Type B pancreatic cell (in vitro differentiated cells): ENCODE results near the gene GABPB2. TPM values are rescaled to one million over a fixed set of nuclear protein-coding genes. Genes with fewer than 3 reads are reported as not detected.

ENCODE experiments used
- DNase-seq: peaks from one replicate; pipeline ENCODE4 v3.0.0; 2021; ENCODE audit warnings: mixed read lengths; ENCODE audit not compliant: unreplicated experiment; ENCODE audit errors: extremely low spot score
- H3K27ac Mint-ChIP-seq: 2 replicates; pipeline ENCODE4 v1.8.0; 2021; ENCODE audit warnings: mild to moderate bottlenecking, mixed read lengths
- H3K27me3 Mint-ChIP-seq: 2 replicates; pipeline ENCODE4 v1.8.0; 2021; ENCODE audit warnings: mixed read lengths
- H3K36me3 Mint-ChIP-seq: 2 replicates; pipeline ENCODE4 v1.8.0; 2021; ENCODE audit warnings: mixed read lengths
- H3K4me1 Mint-ChIP-seq: one replicate; pipeline ENCODE4 v1.8.0; 2021; ENCODE audit warnings: mixed read lengths; ENCODE audit not compliant: unreplicated experiment
- H3K4me3 Mint-ChIP-seq: 2 replicates; pipeline ENCODE4 v1.8.0; 2021; ENCODE audit warnings: mild to moderate bottlenecking, mixed read lengths
- H3K9me3 Mint-ChIP-seq: 2 replicates; pipeline ENCODE4 v1.8.0; 2021; ENCODE audit warnings: mixed read lengths
- total RNA-seq: library from RNA; stranded (reverse); gene quantifications from 2 replicates; pipeline ENCODE4 v1.2.1, GENCODE V29; 2021; ENCODE audit warnings: low replicate concordance
- TF ChIP-seq, protein P1 (sequence below): fragments of 200-600 bp; sonication (generic); conservative IDR thresholded peaks from 2 replicates; pipeline ENCODE4 v1.5.0; 2021; ENCODE audit warnings: antibody characterized with exemption, mild to moderate bottlenecking

Gene GABPB2
- total RNA-seq, 1 donor from 2014 or later, result 13.6 TPM

DNA sequence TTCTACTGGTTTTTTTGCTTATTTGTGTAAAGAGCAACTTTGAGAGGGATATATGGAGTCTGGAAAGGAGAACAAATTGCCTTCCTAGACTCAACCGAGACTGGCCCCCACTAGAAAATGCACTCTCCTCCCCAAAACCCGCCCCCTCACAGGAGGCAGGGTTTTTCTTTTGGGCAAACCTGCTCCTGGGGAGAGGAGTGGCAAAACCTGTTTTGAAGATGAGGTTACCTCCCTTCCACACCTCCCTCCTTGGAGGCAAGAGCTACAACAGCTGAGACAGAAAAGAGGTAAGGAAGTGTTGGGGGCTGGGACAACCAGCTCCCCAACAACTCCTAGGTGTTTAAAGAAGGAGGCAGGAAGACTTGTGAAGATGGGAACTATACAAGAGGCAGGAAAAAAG lies 34.2 kb upstream of the GABPB2 start, which contains the start of gene BNIPL:
BNIPL (plus strand) TSS at position 231 of the 400 bp plus-strand sequence; CDS start at position 371, 140 bp downstream.
- H3K4me3 Mint-ChIP-seq, result peak within 1 kb of the TSS; percentile 91
- no peaks in the 10 kb centered on the region for H3K27me3 Mint-ChIP-seq
- H3K36me3 Mint-ChIP-seq, result peaks cover 33% of the 10 kb centered on the region
- peaks cover 4% of the 10 kb centered on the region for H3K9me3 Mint-ChIP-seq
- H3K4me1 Mint-ChIP-seq, result peaks cover 5% of the 10 kb centered on the region
- H3K27ac Mint-ChIP-seq, result peak within 1 kb of the TSS; percentile 97
- DNase-seq, result no peak
- TF ChIP-seq, protein P1, sequence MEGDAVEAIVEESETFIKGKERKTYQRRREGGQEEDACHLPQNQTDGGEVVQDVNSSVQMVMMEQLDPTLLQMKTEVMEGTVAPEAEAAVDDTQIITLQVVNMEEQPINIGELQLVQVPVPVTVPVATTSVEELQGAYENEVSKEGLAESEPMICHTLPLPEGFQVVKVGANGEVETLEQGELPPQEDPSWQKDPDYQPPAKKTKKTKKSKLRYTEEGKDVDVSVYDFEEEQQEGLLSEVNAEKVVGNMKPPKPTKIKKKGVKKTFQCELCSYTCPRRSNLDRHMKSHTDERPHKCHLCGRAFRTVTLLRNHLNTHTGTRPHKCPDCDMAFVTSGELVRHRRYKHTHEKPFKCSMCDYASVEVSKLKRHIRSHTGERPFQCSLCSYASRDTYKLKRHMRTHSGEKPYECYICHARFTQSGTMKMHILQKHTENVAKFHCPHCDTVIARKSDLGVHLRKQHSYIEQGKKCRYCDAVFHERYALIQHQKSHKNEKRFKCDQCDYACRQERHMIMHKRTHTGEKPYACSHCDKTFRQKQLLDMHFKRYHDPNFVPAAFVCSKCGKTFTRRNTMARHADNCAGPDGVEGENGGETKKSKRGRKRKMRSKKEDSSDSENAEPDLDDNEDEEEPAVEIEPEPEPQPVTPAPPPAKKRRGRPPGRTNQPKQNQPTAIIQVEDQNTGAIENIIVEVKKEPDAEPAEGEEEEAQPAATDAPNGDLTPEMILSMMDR, result no peak

DNA sequence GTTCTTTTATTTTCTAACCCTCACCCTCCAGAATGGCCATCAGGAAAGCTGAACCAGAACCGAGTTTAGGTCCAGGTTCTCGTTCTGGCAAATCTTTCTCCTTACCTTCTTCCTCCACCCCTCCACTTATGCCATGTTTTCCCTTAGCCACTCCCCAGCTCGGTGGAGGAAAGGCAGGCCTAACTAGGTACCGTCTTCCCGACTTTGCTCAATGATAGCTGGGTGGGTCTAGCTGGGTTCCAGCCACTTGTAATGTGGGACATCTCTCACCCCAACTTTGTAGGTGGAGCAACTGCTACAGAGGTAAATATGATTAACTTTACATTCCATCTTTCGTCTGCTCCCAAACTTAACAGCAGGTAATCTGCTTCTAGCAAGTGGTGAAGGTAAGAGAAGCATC lies 33.5 kb upstream of the GABPB2 start:
- peaks cover 4% of the 10 kb centered on the region for H3K9me3 Mint-ChIP-seq
- TF ChIP-seq, protein P1, result no peak
- peaks cover 5% of the 10 kb centered on the region for H3K4me1 Mint-ChIP-seq

DNA sequence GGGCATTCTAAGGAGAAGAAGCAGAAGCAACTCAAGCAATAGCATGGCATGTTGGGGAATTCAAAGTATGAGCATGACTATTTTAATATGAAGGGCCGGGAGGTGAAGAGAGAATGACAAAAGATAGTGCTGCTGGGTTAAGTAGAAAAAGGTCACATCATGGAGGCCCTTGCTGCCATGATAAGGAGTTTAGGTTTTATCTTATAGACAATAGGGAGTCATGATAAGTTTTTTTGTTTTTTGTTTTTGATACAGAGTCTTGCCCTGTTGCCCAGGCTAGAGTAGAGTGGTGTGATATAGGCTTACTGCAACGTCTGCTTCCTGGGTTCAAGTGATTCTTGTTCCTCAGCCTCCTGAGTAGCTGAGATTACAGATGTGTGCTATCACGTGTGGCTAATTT lies 31.0 kb upstream of the GABPB2 start:
- H3K4me1 Mint-ChIP-seq, result peaks cover 5% of the 10 kb centered on the region
- TF ChIP-seq, protein P1, result no peak

More for the DNA sequence above, 33.5 kb upstream of the GABPB2 start:
- peak overlapping the region; percentile 96 for H3K27ac Mint-ChIP-seq
- peaks cover 30% of the 10 kb centered on the region for H3K36me3 Mint-ChIP-seq
- no peaks in the 10 kb centered on the region for H3K27me3 Mint-ChIP-seq
- H3K4me3 Mint-ChIP-seq, result peak overlapping the region; percentile 91
- no peak for DNase-seq

DNA sequence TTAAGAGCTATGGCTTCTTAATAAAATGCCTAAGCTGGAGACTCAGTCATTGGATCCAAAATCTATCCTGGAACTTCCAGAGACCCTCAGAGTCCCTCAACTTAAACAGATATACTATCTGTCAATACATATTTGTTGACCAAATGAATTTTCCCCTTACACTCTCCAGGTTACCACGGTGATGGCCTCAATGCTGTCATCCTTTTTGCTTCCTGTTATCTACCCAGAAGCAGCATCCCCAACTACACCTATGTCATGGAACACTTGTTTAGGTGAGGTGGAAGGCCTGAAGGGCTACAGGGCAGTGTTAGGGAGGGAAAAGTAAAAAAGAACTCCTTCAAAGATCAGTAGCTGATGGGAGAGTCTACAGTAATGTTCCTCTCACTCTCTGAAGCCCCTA lies 27.4 kb upstream of the GABPB2 start:
- DNase-seq, result no peak

More for the DNA sequence above, 31.0 kb upstream of the GABPB2 start:
- Mint-ChIP-seq H3K36me3 (peaks cover 26% of the 10 kb centered on the region), H3K27me3 (no peaks in the 10 kb centered on the region), H3K4me3 (peak overlapping the region; percentile 2), H3K27ac (no peak overlapping the region), H3K9me3 (peaks cover 4% of the 10 kb centered on the region)
- DNase-seq, result no peak

DNA sequence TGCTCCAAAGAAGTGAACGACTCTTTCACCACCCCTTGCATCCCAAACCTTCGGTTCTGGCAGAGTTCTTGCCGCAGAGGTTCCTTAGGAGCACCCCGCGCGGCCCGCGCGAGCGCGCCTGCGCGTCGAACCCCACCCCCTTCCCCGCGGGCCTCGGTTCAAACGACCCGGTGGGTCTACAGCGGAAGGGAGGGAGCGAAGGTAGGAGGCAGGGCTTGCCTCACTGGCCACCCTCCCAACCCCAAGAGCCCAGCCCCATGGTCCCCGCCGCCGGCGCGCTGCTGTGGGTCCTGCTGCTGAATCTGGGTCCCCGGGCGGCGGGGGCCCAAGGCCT lies 23.0 kb upstream of the GABPB2 start, which contains the start of gene C1orf56:
C1orf56 (plus strand) TSS at position 161 of the 334 bp plus-strand sequence; CDS start at position 258, 97 bp downstream.
- Mint-ChIP-seq H3K27ac (peak within 1 kb of the TSS; percentile 95), H3K9me3 (no peaks in the 10 kb centered on the region), H3K4me1 (peaks cover 5% of the 10 kb centered on the region), H3K27me3 (no peaks in the 10 kb centered on the region), H3K36me3 (peaks cover 10% of the 10 kb centered on the region), H3K4me3 (peak within 1 kb of the TSS; percentile 99)
- TF ChIP-seq, protein P1, result no peak
- peak; percentile 83 for DNase-seq

More for the DNA sequence above, 27.4 kb upstream of the GABPB2 start:
- peaks cover 10% of the 10 kb centered on the region for H3K36me3 Mint-ChIP-seq
- H3K27ac Mint-ChIP-seq, result no peak overlapping the region
- TF ChIP-seq, protein P1, result no peak
- peaks cover 5% of the 10 kb centered on the region for H3K4me1 Mint-ChIP-seq
- no peak overlapping the region for H3K4me3 Mint-ChIP-seq
- no peaks in the 10 kb centered on the region for H3K27me3 Mint-ChIP-seq
- H3K9me3 Mint-ChIP-seq, result no peaks in the 10 kb centered on the region
